NT2/D1 (cell line): ENCODE results near the gene ACACA.

ENCODE experiments used
- DNase-seq: peaks from one replicate; pipeline ENCODE4 v3.0.0-alpha.2; 2011; ENCODE audit warnings: low read depth, low spot score
- H3K27me3 ChIP-seq: 2 replicates; pipeline ENCODE4 v1.6.0; 2011; ENCODE audit warnings: mild to moderate bottlenecking; ENCODE audit not compliant: insufficient read length, insufficient read depth
- H3K36me3 ChIP-seq: 2 replicates; pipeline ENCODE4 v1.6.1; 2011; ENCODE audit warnings: mild to moderate bottlenecking, low read length, mixed read lengths; ENCODE audit not compliant: insufficient read depth, insufficient read length
- H3K4me1 ChIP-seq: 2 replicates; pipeline ENCODE4 v1.5.1; 2011; ENCODE audit not compliant: insufficient read depth, insufficient read length
- H3K4me3 ChIP-seq: 2 replicates; pipeline ENCODE4 v1.5.1; 2011; ENCODE audit warnings: low read depth; ENCODE audit not compliant: insufficient read length
- H3K9ac ChIP-seq: 2 replicates; pipeline ENCODE4 v1.6.0; 2011; ENCODE audit warnings: low read depth; ENCODE audit not compliant: insufficient read length
- H3K9me3 ChIP-seq: 2 replicates; pipeline ENCODE4 v1.5.1; 2011; ENCODE audit warnings: mild to moderate bottlenecking, low read length; ENCODE audit not compliant: insufficient read depth
- SUZ12 ChIP-seq: IDR thresholded peaks from 2 replicates; pipeline ENCODE4 v1.6.1; 2011; ENCODE audit not compliant: insufficient read length, insufficient read depth; ENCODE audit errors: extremely low read depth
- YY1 ChIP-seq: IDR thresholded peaks from 2 replicates; pipeline ENCODE4 v1.6.1; 2011; ENCODE audit not compliant: insufficient read length, insufficient read depth
- ZNF274 ChIP-seq: IDR thresholded peaks from 2 replicates; pipeline ENCODE4 v1.6.1; 2011; ENCODE audit warnings: mild to moderate bottlenecking, low read depth, low read length

Gene ACACA

DNA sequence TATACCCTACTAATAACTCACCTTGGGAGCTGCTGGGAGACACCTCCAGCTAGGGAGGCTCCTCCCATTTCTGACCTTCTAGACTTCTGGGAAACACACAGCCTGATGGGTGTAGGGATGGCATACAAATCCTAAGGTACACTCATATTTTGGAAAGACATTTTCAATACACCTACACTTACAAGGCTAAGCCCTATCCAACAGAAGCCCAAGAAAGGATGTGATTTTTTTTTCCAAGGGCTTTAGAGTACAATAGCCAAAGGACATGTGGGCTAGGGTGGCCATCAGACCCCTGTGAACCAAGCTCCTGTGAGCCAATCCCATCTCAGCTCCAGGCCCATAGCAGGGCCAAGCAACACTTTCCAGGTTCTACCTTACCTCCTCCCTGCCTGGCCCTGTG lies 313.9 kb downstream of the ACACA start:
- no peaks in the 10 kb centered on the region for H3K4me1 ChIP-seq
- no peak overlapping the region for H3K9ac ChIP-seq
- H3K9me3 ChIP-seq = no peaks in the 10 kb centered on the region
- TF ChIP-seq SUZ12 (no peak), YY1 (no peak), ZNF274 (no peak)
- DNase-seq = no peak
- H3K36me3 ChIP-seq = peaks cover 57% of the 10 kb centered on the region
- H3K4me3 ChIP-seq = no peak overlapping the region
- H3K27me3 ChIP-seq = no peaks in the 10 kb centered on the region

DNA sequence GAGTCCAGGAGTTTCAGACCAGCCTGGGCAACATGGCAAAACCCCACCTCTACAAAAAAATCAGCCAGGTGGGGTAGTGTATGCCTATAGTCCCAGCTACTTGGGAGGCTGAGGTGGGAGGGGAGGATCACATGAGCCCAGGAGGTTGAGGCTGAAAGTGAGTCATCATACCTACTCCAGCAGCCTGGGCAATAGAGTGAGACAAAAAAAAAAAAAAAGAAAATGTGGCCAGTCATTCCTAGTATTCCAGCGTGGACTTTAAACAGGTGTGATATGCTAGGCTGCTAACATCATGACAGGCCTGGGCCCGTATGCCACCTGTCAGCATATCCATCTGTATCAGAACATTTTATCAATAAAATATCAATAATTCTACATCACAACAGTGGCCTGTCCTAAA lies 314.6 kb downstream of the ACACA start:
- Histone ChIP-seq H3K9ac (no peak overlapping the region), H3K27me3 (no peaks in the 10 kb centered on the region), H3K4me1 (no peaks in the 10 kb centered on the region), H3K4me3 (no peak overlapping the region), H3K36me3 (peaks cover 54% of the 10 kb centered on the region), H3K9me3 (no peaks in the 10 kb centered on the region)
- TF ChIP-seq ZNF274 (no peak), YY1 (no peak), SUZ12 (no peak)
- DNase-seq = no peak

DNA sequence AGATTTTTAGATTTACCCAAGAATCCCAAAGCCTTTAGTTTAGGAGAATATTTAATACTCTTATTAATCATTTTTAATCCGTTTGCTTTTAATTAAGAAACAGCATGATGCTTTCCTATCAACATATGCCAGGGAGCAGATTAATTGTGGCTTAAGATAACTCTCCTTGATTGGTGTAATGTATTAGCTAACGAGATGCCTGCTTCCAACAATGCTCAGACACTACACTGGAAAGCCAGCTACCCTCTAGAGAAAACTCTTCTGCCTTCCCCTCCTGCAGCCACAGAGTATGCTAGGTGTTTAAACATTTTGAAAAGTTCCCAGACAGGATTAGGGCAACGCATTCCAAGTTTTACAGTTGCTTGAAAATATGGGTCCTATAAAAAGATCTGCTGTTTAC lies 315.7 kb downstream of the ACACA start:
- H3K4me3 ChIP-seq = no peak overlapping the region
- H3K9ac ChIP-seq = no peak overlapping the region
- DNase-seq = no peak
- H3K9me3 ChIP-seq = no peaks in the 10 kb centered on the region
- no peaks in the 10 kb centered on the region for H3K4me1 ChIP-seq
- peaks cover 54% of the 10 kb centered on the region for H3K36me3 ChIP-seq
- no peak for TF ChIP-seq ZNF274
- TF ChIP-seq YY1 = no peak
- TF ChIP-seq SUZ12 = no peak
- H3K27me3 ChIP-seq = no peaks in the 10 kb centered on the region

DNA sequence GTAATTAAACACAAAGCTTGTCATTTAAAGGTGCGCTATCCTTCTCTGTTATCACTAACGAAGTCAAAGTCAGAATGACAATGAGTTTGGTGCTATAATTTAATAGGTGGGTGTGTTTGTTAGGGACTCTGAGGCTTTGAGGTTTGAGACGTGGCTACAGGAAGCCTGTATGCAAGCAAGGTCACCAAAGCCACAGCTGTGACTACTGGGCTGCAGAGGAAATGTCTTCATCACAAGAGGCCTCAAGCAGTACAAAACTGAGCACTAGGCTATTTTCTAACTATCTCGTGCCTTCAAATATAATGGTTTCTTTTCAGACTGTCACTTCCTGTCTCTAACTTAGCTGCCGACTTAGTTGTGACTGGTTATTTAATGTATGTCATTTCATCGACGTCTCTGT lies 316.7 kb downstream of the ACACA start:
- no peak overlapping the region for H3K9ac ChIP-seq
- H3K36me3 ChIP-seq = peaks cover 56% of the 10 kb centered on the region
- H3K4me1 ChIP-seq = no peaks in the 10 kb centered on the region
- H3K4me3 ChIP-seq = no peak overlapping the region
- no peak for DNase-seq
- H3K27me3 ChIP-seq = no peaks in the 10 kb centered on the region
- no peak for TF ChIP-seq ZNF274
- no peak for TF ChIP-seq YY1
- TF ChIP-seq SUZ12 = no peak
- H3K9me3 ChIP-seq = no peaks in the 10 kb centered on the region

DNA sequence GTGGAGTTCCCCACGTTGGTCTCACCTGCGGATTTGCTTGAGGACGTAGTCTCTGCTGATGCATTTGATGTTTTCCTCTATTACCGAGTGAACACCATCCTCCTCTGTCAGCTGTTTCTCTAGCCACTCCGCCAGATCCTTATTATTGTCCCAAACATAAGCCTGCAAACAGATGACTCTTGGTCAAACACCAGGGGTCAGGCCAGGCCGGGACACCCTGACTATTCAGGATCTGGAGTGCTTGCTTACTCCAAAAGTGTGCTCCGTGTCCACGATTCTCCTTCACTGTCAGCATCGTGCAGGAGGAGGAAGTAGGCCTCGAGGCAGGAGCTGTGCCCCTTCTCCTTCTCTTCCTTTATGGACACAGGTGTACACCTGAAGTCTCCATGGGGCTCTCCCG lies 317.7 kb downstream of the ACACA start:
- H3K36me3 ChIP-seq = peaks cover 52% of the 10 kb centered on the region

DNA sequence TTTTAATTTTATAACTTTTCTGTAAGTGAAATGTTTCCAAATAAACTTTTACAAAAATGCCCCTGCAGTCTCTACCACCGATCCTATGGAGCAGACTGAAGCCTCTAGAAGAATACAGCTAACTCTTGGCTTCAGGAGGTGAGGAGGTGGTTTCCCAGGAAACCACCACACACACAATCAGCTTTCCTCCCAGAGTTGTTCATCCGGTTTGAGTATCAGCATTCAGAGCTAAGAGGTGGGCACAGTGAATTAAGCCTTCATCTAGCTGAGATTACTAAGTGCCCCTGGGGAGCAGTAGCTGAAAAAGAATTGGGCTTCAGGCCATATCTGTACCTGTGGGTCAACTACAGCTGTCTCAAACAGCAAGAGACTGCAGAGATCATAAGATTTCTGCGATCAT lies 318.2 kb downstream of the ACACA start:
- Histone ChIP-seq H3K36me3 (peaks cover 48% of the 10 kb centered on the region), H3K9me3 (no peaks in the 10 kb centered on the region), H3K4me1 (no peaks in the 10 kb centered on the region), H3K9ac (no peak overlapping the region), H3K27me3 (no peaks in the 10 kb centered on the region), H3K4me3 (no peak overlapping the region)
- TF ChIP-seq ZNF274 (no peak), SUZ12 (no peak), YY1 (no peak)
- DNase-seq = no peak

More for the DNA sequence above, 317.7 kb downstream of the ACACA start:
- Histone ChIP-seq H3K9me3 (no peaks in the 10 kb centered on the region), H3K27me3 (no peaks in the 10 kb centered on the region), H3K4me3 (no peak overlapping the region), H3K9ac (no peak overlapping the region), H3K4me1 (no peaks in the 10 kb centered on the region)
- no peak for DNase-seq
- TF ChIP-seq YY1 = no peak
- no peak for TF ChIP-seq SUZ12
- TF ChIP-seq ZNF274 = no peak

DNA sequence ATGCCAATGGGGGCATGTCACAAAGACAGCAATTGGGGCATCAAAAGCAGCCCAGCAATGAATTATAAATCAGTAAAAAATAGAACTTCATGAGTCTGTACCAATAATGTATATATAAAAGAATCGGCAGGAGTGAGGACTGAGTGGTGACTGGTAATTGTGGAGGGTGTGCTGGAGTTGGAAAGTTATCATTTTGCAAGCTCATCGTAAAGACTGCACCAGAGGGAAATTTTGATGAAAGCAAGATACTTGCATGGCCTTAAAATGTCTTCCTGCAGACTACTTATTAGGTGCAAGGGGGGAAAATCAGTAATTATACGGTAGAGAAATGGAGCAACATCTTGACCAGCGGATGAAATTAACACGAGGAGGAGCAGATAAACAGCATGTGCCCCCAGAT lies 319.0 kb downstream of the ACACA start:
- Histone ChIP-seq H3K4me3 (no peak overlapping the region), H3K4me1 (no peaks in the 10 kb centered on the region), H3K9ac (no peak overlapping the region), H3K36me3 (peaks cover 45% of the 10 kb centered on the region), H3K27me3 (no peaks in the 10 kb centered on the region), H3K9me3 (no peaks in the 10 kb centered on the region)
- DNase-seq = no peak
- TF ChIP-seq ZNF274 (no peak), SUZ12 (no peak), YY1 (no peak)

DNA sequence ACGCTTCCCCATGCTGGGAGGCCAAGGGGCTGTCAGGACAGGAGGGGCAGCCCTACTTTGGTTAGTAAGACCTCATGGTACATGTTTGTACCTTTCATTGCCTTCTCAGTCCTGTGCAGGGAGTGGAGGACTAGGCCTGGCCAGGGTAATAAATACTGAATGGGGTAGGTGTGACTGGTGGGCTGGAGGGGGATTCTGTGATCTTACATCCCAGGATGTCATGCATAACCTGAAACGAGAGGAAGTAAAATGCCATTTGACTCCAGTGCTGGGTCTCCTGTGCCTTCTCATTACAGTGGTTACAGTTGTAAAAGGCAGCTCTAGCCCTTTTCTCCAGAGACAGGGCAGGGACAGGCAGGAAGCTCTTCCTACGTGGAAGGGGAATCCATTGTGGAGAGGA lies 319.7 kb downstream of the ACACA start:
- H3K27me3 ChIP-seq = no peaks in the 10 kb centered on the region
- no peak overlapping the region for H3K9ac ChIP-seq
- H3K36me3 ChIP-seq = peaks cover 45% of the 10 kb centered on the region
- H3K9me3 ChIP-seq = no peaks in the 10 kb centered on the region
- no peak overlapping the region for H3K4me3 ChIP-seq
- TF ChIP-seq YY1 (no peak), SUZ12 (no peak), ZNF274 (no peak)
- DNase-seq = no peak
- H3K4me1 ChIP-seq = no peaks in the 10 kb centered on the region
